ENCODE measurements around the gene THUMPD1. TPM values are rescaled to one million over a fixed set of nuclear protein-coding genes. Genes with fewer than 3 reads are reported as not detected.

The THUMPD1 gene
- total RNA-seq = 10 to 100 TPM; 40.5 to 73.7 (median 67.0) TPM

- peak in 1 of 2 donors; percentile 44 for TF ChIP-seq POLR2A (IDR thresholded peaks at IDR 0.05)
- TF ChIP-seq, protein P1, sequence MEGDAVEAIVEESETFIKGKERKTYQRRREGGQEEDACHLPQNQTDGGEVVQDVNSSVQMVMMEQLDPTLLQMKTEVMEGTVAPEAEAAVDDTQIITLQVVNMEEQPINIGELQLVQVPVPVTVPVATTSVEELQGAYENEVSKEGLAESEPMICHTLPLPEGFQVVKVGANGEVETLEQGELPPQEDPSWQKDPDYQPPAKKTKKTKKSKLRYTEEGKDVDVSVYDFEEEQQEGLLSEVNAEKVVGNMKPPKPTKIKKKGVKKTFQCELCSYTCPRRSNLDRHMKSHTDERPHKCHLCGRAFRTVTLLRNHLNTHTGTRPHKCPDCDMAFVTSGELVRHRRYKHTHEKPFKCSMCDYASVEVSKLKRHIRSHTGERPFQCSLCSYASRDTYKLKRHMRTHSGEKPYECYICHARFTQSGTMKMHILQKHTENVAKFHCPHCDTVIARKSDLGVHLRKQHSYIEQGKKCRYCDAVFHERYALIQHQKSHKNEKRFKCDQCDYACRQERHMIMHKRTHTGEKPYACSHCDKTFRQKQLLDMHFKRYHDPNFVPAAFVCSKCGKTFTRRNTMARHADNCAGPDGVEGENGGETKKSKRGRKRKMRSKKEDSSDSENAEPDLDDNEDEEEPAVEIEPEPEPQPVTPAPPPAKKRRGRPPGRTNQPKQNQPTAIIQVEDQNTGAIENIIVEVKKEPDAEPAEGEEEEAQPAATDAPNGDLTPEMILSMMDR (IDR thresholded peaks at IDR 0.05) = no peak
- WGBS, 2 donors = 7 to 22% methylated on average over 8 to 26 of the region's 42 CpGs
- peak; percentile 94 to 99 for DNase-seq (ENCODE audit: low spot score in 2 of 2)
- peak within 1 kb of the TSS; percentile 81 for H3K4me3 ChIP-seq (ENCODE audit: low read depth, poor library complexity, severe bottlenecking)
- intact Hi-C loops (cut with DNase I; ENCODE audit: low total_unique reads) = no loop called here
Measured at GRCh38 chr16:20741554-20742285, at the start of gene THUMPD1. THUMPD1 (minus strand) TSS chr16:20741818; CDS start chr16:20741739, 79 bp downstream.

- intact Hi-C loops (cut with DNase I; ENCODE audit: low total_unique reads) = no loop called here
- H3K4me3 ChIP-seq (ENCODE audit: low read depth, poor library complexity, severe bottlenecking) = no peak overlapping the region
- TF ChIP-seq, protein P1 (IDR thresholded peaks at IDR 0.05) = no peak
- TF ChIP-seq POLR2A (IDR thresholded peaks at IDR 0.05) = no peak
- no peak for DNase-seq (ENCODE audit: low spot score in 2 of 2)
Measured at GRCh38 chr16:20789130-20789529, 47.5 kb upstream of the THUMPD1 start.

GRCh38 chr16:20784204-20784603 lies 42.6 kb upstream of the THUMPD1 start:
- intact Hi-C loops (cut with DNase I; ENCODE audit: low total_unique reads) = no loop called here

DNA sequence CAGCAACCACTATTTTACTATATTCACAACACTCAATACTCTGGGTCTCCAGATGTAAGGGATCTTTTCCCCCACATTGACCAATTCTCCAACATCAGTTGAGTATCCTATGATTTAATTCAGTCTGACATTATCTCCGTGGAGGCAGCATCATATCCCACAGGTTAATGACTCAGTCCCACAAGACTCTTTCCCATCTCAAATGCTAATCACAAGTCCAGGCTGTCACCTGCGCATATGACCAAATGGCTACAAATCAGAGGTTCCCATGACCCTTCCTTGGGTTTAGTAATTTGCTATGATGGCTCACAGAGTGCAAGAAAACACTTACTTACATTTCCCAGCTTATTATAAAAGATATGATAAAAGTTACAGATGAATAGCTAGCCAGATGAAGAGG lies 40.9 kb upstream of the THUMPD1 start:
- intact Hi-C loops (cut with DNase I; ENCODE audit: low total_unique reads) = no loop called here
- no peak for DNase-seq (ENCODE audit: low spot score in 2 of 2)
- TF ChIP-seq POLR2A (IDR thresholded peaks at IDR 0.05) = no peak
- TF ChIP-seq, protein P1 (IDR thresholded peaks at IDR 0.05) = no peak
- WGBS, 2 donors = 90 to 92% methylated on average over 2 of the region's 2 CpGs
- no peak overlapping the region for H3K4me3 ChIP-seq (ENCODE audit: low read depth, poor library complexity, severe bottlenecking)

More at GRCh38 chr16:20784204-20784603, 42.6 kb upstream of the THUMPD1 start:
- no peak overlapping the region for H3K4me3 ChIP-seq (ENCODE audit: low read depth, poor library complexity, severe bottlenecking)
- DNase-seq (ENCODE audit: low spot score in 2 of 2) = no peak
- no peak for TF ChIP-seq POLR2A (IDR thresholded peaks at IDR 0.05)
- TF ChIP-seq, protein P1 (IDR thresholded peaks at IDR 0.05) = no peak

- intact Hi-C loops (cut with DNase I; ENCODE audit: low total_unique reads) = no loop called here
- TF ChIP-seq, protein P1 (IDR thresholded peaks at IDR 0.05) = no peak
- no peak for TF ChIP-seq POLR2A (IDR thresholded peaks at IDR 0.05)
- no peak overlapping the region for H3K4me3 ChIP-seq (ENCODE audit: low read depth, poor library complexity, severe bottlenecking)
- DNase-seq (ENCODE audit: low spot score in 2 of 2) = no peak
- WGBS, 2 donors = 79 to 88% methylated on average over 1 of the region's 1 CpG
Measured at GRCh38 chr16:20781697-20782096, 40.1 kb upstream of the THUMPD1 start.
